GM19395 (cell line): ENCODE results near the gene TTC6.
"Not testable (repeated sequence)": the region's sequence is repeated elsewhere in the genome, so short reads cannot be mapped to it uniquely, and the experiment has no call there.

Source experiments
- ATAC-seq: cut with Tn5 transposase; IDR thresholded peaks from one replicate; pipeline ENCODE4 v1.9.1; 2021; ENCODE audit warnings: mild to moderate bottlenecking, moderate library complexity; ENCODE audit not compliant: unreplicated experiment

Gene TTC6, protein sequence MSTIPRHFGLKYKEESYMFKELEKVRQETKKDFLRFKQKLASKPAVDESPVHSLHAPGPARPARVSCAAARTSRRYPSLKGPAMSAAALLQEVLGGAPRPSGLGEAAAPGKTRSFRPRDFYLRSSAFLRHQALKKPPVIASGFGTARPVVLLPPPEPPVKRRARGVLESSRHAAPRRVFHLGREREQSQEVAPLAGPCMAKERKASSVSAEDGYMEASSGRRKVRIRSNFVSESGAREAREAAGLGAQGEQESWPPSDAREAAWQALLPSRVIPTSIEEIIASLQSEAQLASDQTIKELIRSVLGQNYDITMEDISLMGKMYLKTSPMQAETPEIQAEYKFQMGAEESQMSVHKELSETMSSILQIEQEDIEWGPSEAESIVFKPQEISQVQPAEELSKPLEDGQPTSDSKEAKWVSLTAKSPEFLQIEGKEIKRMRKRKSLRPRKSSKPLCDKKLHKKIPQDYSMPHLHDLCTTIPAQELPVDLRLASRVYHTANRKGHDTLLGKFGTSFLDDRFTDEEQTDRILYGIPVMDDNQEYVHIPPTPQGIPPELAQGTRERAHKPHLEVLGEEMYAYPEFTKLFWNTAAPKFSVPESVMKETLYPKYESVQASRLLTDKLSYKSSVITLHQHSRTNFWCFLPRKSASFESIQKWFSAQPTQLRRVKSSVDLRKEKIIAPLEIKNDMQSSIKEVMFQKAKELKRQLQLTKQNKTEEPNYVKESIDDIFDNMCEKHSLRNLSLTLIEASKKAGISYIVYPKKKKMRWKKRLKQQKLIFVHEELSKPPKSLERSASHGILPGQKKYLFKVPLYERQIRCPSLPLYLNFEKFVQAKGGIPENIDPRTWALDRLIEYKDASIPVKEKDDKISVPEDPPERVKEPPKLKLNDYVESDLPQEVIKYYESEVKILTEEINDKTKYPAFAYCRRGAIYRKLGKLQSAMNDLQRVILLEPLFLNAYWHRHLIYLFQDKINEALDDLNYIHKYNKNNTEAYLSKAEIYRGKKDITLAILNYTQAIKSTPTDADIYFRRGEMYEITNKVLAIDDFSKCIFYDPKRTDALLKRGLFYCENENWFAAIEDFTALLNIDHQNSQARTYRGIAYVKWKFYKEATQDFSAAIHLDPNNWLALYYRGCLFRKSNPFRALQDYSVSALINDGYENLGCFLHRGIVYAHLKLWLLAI (N-terminal part only)

DNA sequence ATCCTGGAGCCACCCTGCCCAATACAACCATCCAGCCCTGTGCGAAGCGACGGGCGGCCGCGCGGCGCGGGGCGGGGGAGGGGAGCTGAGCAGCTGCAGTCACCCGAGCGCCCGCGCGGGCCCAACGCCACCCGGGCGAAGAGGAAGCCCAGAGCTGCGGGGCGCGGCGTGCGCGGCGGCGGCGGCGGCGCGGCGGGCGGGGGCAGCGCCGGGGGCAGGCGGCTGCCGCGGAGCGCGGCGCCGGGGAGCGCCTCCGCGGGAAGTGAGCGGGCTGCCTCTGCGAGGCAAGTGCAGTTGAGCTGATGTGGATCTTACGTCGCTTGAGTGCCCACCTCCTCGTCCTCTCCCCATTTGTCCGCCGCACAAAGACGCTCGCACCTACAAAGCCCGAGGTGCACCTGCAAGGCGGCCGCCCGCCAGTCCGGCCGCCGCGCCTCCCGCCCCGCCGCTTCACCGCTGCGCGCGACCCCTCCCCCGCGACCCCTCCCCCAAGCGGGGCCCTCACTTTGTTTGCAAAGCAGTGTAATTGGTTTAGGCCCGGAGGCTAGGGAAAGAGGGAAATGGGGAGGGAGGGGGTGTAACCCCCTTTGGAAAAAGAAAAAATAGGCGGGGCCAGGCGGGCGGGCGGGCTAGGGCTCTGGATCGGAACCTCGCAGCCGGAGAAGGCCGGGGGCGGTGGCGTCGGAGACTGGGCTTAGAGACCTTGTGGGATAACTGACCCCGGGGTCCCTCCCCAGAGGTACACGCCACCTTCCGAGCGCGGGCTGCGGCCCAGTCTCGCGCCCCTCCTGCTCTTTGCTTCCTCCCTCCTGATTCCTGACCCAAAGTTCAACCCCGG, at the start of gene TTC6, which contains the start of gene FOXA1:
TTC6 (plus strand) TSS at position 659 of the 838 bp plus-strand sequence. CDS start 26,436 bp downstream, outside the sequence.
FOXA1 (minus strand) TSS at position 279 of the 838 bp plus-strand sequence; CDS start at position 2, 277 bp downstream.
- ATAC-seq = no peak

DNA sequence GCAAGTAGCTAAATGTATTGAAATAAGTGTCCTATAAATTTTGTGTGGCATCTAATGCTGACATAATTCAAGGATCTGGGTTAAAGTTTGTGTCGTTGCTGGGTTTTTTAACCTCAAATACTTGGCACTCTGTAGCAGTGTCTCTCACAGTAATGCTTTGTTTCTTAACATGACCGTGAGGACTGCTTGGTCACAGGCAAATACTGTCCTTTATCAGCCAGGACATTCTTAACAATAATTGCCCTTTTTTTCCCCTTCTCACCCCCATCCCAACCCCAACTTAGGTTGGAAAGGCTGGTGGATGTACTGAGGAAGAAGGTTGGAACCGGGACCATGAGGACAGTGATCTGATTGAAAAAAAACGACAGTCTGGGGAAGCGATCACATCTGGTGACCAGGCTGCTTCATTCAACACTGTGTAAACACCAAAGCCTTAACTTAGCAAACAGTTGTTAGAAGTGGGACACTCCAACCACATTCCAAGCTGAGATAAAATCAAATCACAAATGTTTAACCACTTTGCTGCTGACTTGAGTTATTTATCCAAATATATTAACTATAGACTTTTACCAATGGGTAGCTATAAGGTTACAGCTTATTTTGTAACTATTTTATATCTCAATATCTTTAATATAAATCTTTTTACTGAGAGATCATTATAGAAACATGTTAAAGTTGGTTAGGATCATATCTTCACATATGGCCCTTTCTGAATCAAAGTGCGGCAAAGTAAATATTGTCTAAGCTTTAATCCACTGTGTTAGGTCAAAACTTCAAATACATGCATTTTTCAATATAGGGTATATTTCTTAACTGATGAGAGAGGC, 48.6 kb upstream of the TTC6 start:
- ATAC-seq = no peak

DNA sequence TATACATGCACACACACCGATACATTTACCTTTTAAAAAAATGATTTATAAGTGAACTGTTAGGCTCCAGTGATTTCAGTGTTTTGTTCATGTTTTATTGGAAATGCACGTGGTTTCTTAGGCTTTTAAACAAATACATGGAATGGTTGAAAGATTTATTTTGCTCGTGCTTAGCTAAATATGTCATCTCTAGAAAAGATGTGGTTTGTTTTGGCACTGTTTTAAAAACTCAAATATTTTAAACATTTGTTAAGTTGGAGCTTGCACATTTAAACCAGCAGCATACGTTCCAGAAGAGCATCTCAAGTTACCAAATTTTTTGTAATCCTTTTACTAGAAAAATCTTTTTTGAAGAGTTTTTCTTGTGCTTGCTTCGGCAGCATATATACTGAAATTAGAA, 44.9 kb upstream of the TTC6 start:
- no peak for ATAC-seq

DNA sequence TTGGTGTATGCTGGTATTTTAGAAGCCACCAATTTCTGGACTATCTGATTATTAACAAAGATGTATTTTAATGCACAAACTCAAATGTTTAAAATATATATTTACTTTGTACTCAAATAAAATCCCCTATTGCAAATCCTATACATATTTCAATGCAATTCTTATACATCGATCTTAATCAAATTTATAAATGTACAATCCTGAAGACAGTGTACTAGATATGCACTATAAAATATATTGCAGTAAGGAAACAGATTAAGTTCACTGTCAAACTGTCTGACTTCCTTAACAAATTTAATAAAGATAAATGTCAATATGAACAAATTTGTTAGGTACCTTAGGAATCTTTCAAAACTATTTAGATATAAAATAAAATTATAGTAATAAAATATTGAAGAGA, 44.3 kb upstream of the TTC6 start:
- ATAC-seq = no peak

DNA sequence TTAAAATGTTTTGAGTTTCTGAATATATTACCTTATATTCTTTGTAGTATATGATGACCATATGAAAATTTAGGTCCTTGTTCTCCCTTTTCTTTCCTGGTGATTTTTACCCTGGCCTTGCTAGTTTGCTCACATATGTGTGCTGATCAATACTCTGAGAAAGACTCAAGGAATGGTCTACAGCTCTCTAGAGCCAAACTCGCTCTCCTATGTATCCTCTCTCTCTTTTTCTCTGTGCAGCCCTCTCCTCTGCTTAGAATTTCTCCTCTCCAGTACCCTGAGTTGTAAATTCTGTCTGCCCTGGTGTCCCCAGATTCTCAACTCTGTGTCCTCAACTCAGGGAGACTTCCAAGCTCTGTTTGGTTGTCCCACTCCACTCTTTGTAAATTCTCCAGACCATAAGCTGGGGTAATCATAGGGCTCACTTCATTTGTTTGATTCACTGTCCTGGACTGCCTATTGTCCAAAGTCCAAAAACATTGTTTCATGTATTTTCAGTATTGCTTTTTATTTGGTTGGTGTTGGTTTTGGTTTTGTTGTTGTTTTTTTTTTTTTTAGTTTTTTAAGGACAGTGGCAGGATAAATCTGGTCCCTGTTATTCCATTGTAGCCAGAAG, 41.4 kb upstream of the TTC6 start:
- ATAC-seq = no peak

DNA sequence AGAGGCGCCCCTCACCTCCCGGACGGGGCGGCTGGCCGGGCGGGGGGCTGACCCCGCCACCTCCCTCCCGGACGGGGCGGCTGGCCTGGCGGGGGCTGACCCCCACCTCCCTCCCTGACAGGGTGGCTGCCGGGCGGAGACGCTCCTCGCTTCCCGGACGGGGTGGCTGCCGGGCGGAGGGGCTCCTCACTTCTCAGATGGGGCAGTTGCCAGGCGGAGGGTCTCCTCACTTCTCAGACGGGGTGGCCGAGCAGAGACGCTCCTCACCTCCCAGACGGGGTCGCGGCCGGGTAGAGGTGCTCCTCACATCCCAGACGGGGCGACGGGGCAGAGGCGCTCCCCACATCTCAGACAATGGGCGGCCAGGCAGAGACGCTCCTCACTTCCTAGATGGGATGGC, 39.8 kb upstream of the TTC6 start:
- ATAC-seq = not testable (repeated sequence)

DNA sequence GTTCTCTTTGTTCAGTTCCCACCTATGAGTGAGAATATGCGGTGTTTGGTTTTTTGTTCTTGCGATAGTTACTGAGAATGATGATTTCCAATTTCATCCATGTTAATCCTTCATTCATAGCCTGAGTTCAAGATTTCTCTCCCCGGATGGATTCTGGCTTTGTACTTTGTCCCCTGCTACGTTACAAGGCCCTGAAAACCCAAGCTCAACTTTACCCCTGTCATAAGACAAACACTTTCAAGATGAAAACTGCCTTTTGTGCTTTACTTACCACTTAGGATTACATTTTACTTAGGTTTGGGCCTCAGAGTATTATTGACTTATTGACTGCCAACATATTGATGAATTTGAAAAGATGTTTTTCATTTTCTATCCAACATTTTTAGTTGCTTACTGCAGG, 36.7 kb upstream of the TTC6 start:
- ATAC-seq = no peak

DNA sequence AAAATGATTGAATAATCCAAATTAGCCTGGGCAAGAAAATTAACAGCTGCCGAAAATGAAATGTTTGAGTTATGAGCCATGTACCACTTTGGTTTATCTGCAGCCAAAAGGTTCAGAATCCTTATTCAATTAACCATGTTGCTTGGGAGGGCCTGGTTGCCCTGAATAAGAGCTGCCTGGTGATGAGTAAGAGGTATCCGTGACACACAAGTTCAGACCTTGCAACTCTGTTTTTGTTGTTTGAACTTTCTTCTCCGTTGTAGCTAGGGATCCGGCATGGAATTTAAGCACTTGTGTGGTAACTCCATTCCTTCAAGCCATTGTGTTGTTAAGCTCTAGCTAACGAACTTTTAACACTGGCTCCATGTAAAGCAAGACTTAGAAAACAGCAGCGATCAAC, 36.0 kb upstream of the TTC6 start:
- no peak for ATAC-seq

DNA sequence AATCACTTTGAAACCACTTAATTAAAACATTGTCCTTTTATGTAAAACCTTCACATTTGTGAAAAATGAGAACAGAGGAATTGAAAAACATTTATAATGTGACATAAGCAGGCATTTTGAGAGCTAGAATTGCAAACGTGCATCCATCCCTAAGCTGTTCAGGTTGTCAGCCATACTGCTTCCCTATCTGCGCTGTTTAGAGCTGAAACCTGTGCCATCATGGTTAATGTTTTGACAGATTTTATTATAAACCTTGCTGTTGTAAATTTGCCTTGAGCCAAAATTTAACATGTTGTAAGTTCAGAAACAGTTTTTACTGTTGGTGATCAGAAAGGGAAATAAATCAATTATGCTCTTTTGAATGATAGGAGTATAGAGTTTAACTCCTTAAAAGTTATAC, 32.2 kb upstream of the TTC6 start:
- ATAC-seq = no peak

DNA sequence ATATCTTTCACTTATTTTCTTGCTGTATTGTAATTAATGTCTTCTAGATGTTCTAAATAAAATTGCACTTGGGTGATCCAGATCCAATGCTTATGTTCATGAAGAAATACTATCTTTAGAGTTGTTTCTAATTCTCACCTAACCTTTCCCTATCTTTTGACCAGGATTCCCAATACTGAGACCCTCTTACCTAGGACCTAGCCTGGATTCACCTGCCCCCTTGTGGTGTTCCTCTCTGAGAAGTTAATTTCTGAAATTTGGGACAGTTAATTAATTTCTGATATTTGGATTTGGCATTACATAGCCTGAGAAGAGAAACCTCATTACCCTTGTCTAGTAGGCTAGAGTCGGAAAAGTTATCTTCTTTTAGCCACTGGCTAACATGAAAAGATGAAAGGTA, 29.9 kb upstream of the TTC6 start:
- ATAC-seq = no peak

DNA sequence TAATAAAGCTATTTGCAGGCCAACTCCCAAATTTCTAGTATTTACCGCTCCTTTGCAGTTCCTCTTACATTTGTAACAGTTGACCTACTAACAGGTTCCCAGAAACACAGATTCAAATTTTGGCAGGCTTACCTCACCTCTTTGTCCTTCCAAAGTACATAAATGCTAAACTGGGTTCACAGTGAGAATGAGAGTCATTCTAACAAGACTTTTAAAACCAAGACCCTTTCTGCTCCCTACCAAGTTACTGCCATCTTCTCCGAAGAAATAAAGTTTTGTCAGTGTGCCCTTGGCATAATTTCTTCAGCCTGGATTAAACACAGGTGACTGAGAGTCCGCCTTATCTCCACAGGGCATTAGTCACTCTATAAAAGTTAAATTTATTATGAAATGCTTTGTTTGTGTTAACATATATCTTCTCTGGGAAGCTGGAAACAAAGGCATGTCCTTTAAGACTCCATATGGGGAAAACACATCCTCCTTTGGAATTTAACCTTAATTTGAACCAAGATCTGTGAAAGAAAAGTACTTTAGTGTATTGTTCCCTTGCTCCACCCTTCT, 28.5 kb upstream of the TTC6 start:
- no peak for ATAC-seq

DNA sequence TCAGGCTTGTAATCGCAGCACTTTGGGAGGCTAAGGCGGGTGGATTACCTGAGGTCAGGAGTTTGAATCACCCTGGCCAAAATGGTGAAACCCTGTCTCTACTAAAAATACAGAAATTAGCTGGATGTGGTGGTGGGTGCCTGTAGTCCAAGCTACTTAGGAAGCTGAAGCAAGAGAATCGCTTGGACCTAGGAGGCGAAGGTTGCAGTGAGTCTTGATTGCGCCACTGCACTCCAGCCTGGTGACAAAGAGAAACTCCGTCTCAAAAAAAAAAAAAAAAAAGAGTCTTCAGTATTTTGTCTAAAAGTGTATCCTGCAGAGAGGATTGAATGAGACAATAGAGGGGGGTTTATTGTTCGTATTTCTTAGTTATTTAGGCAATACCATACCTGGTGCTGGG, 25.7 kb upstream of the TTC6 start:
- ATAC-seq = no peak

DNA sequence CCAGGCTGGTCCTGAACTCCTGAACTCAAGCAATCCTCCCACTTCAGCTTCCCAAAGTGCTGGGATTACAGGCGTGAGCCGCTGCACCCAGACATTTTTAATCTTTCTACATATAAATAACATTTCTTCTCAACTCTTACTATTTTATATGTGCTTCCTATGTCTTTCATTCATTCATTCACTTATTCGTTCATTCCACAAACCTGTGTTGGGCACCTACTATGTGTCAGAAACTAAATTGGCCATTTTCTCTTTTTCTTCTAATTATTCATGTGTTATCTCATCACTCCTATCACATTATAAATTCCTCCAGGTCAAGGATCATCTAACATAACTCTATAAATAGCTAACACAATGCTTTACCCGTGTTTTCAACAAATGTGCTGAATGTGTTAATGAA, 24.0 kb upstream of the TTC6 start:
- ATAC-seq = no peak

DNA sequence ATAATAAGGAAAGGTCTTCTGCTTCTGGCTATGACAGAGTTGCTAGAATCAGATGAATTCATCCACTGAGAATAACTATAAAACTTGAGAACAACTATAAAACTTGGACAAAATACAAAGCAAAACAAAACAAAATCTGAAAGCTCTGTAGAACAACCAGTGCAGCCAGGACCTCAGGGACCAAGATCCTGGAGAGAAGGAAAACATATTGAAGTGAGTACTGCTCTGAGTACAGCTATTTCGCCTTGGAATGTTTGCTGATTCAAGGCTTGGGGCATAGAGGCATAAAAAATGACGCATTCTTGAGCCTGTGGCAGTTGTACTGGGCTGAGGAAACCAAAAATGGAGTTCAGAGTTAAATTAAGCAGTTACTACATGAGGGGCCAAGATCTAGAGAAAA, 22.1 kb upstream of the TTC6 start:
- ATAC-seq = no peak

DNA sequence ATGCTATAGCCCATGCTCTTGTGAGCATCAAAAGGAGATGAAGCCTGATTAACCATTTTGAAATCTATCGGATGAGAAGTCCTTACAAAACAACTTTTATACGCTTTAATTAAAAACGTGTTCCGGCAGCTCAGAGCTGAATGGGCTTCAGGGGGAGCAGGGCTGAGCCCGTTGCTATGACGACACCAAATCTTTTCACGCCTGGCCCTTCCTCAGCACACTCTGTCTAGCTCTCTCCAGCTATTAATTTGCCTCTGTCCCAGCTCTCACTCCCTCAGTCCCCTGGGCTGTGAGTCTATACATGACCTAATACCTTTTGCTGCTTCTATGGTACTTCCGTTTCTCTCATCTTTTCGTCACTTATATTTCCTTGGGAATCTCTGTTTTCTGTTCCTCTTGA, 16.2 kb upstream of the TTC6 start:
- no peak for ATAC-seq

DNA sequence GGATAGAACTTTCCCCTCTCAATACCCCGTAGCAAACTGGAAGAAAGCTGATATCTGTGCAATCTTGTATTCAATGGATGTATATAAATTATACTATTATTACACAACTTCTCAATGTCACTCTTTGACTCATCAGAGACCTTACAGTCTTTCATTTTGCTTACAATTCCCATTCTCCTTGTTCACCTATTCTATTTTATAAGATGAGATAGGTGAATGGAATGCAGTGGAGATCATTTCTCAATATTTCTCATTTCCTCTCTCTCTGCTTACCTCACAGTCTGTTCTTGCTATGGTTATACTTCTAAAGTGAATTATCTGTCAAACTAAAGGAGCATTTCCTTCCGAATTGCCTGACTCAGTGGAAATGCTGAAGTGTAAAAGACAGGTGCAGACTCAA, 15.3 kb upstream of the TTC6 start:
- no peak for ATAC-seq

DNA sequence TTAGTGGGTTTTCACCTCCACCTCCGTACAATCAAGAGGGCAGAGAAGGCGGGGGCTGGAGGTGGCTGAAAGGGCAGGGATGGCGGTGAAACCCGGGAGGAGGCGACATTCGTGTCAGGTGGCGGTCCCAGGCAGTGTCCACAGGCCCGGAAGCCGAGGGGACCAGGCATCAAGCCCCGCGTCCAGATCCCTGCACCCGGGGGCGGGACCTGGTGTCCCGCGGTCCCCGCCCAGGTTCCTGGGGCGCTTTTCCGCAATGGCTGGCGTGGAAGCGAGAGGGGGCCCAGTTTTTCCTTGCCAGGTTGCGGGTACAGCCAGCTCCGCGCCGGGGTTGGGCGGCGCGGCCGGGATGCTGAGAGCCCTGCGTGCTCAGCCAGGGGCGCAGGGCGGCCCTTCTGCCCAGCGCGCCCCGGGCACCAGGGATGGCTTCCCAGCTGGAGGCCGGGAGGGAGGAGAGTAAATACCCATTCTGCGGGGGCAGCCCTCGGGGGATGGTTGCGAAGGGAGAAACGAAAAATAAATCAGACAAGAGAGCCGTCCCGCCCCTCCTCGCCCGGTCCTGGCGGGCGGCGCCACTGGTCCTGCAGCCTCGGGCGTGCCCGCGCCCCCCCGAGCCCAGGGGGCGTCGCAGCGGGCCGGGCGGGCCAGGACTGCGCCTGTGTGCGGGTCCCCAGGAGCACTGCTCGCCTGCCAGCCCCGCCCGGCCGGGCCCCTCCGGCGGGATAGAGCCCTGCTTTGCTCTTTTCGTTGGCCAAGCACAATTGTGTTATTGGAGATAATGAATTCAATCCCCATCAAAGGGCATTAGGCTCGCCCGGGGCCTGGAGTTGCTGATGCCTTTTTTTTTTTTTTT, 11.8 kb upstream of the TTC6 start:
- ATAC-seq = no peak
